ENCODE measurements around the gene AADACL3. TPM values are rescaled to one million over a fixed set of nuclear protein-coding genes. Genes with fewer than 3 reads are reported as not detected.

AADACL3 gene
- total RNA-seq, 6 experiments from 2014 or later: not detected

- Histone ChIP-seq H3K4me3 (no peak overlapping the region), H3K36me3 (no peaks in the 10 kb centered on the region), H3K27ac (no peak overlapping the region), H3K9me3 (no peaks in the 10 kb centered on the region), H3K4me1 (no peaks in the 10 kb centered on the region), H3K27me3 (no peaks in the 10 kb centered on the region)
- no peak for ATAC-seq
- TF ChIP-seq CTCF (IDR thresholded peaks at IDR 0.05) (no peak), POLR2A (IDR thresholded peaks at IDR 0.05) (no peak)
- no peak for DNase-seq
- 73% methylated on average over 2 of the region's 2 CpGs for WGBS (ENCODE audit: insufficient coverage, low coverage, low lambda C conversion rate, missing lambda C conversion rate)
- intact Hi-C loops (cut with DNase I): no loop called here
Observed at GRCh38 chr1:12770620-12771019, 54.7 kb downstream of the AADACL3 start.

- Histone ChIP-seq H3K4me1 (no peaks in the 10 kb centered on the region), H3K36me3 (no peaks in the 10 kb centered on the region), H3K27ac (no peak overlapping the region), H3K4me3 (no peak overlapping the region), H3K27me3 (no peaks in the 10 kb centered on the region), H3K9me3 (no peaks in the 10 kb centered on the region)
- no peak for TF ChIP-seq POLR2A (IDR thresholded peaks at IDR 0.05)
- no peak for TF ChIP-seq CTCF (IDR thresholded peaks at IDR 0.05)
- 29% methylated on average over 4 of the region's 5 CpGs for WGBS (ENCODE audit: insufficient coverage, low coverage, low lambda C conversion rate, missing lambda C conversion rate)
- intact Hi-C loops (cut with DNase I): no loop called here
- ATAC-seq (no peak), DNase-seq (no peak)
Observed at GRCh38 chr1:12771186-12771585, 55.3 kb downstream of the AADACL3 start.

GRCh38 chr1:12772520-12772919 is 56.6 kb downstream of the AADACL3 start:
- intact Hi-C loops (cut with DNase I): no loop called here
- no peak for TF ChIP-seq POLR2A (IDR thresholded peaks at IDR 0.05)
- TF ChIP-seq CTCF (IDR thresholded peaks at IDR 0.05): no peak
- Histone ChIP-seq H3K4me3 (no peak overlapping the region), H3K36me3 (no peaks in the 10 kb centered on the region), H3K27ac (no peak overlapping the region), H3K9me3 (no peaks in the 10 kb centered on the region), H3K4me1 (no peaks in the 10 kb centered on the region), H3K27me3 (no peaks in the 10 kb centered on the region)
- ATAC-seq (no peak), DNase-seq (no peak)
- WGBS (ENCODE audit: insufficient coverage, low coverage, low lambda C conversion rate, missing lambda C conversion rate): 61% methylated on average over 2 of the region's 5 CpGs

GRCh38 chr1:12773438-12773837 is 57.5 kb downstream of the AADACL3 start, which contains the start of gene PRAMEF12:
PRAMEF12 (plus strand) TSS chr1:12773738; CDS start chr1:12774868, 1,130 bp downstream.
- WGBS (ENCODE audit: insufficient coverage, low coverage, low lambda C conversion rate, missing lambda C conversion rate): 62% methylated on average over 5 of the region's 5 CpGs
- intact Hi-C loops (cut with DNase I): no loop called here
- ATAC-seq (no peak), DNase-seq (no peak)
- H3K27me3 ChIP-seq: no peaks in the 10 kb centered on the region
- TF ChIP-seq POLR2A (IDR thresholded peaks at IDR 0.05): no peak
- no peak for TF ChIP-seq CTCF (IDR thresholded peaks at IDR 0.05)
- no peaks in the 10 kb centered on the region for H3K9me3 ChIP-seq
- H3K4me1 ChIP-seq: no peaks in the 10 kb centered on the region
- H3K4me3 ChIP-seq: no peak within 1 kb of the TSS
- H3K36me3 ChIP-seq: no peaks in the 10 kb centered on the region
- no peak within 1 kb of the TSS for H3K27ac ChIP-seq

GRCh38 chr1:12774801-12775345 is 59.0 kb downstream of the AADACL3 start:
- H3K27me3 ChIP-seq: no peaks in the 10 kb centered on the region
- TF ChIP-seq POLR2A (IDR thresholded peaks at IDR 0.05) (no peak), CTCF (IDR thresholded peaks at IDR 0.05) (no peak)
- ATAC-seq (no peak), DNase-seq (no peak)
- no peak overlapping the region for H3K27ac ChIP-seq
- no peak overlapping the region for H3K4me3 ChIP-seq
- H3K36me3 ChIP-seq: no peaks in the 10 kb centered on the region
- H3K4me1 ChIP-seq: no peaks in the 10 kb centered on the region
- WGBS (ENCODE audit: insufficient coverage, low coverage, low lambda C conversion rate, missing lambda C conversion rate): 88% methylated on average over 2 of the region's 5 CpGs
- H3K9me3 ChIP-seq: no peaks in the 10 kb centered on the region
- intact Hi-C loops (cut with DNase I): no loop called here
